GM21360 (cell line): Measurements from ENCODE around the gene HGD.
"Not testable (repeated sequence)": the region's sequence is repeated elsewhere in the genome, so short reads cannot be mapped to it uniquely, and the experiment has no call there.

Source experiments
- ATAC-seq: cut with Tn5 transposase; IDR thresholded peaks from one replicate; pipeline ENCODE4 v1.9.1; 2021; ENCODE audit warnings: mild to moderate bottlenecking, moderate library complexity; ENCODE audit not compliant: unreplicated experiment

HGD gene, protein sequence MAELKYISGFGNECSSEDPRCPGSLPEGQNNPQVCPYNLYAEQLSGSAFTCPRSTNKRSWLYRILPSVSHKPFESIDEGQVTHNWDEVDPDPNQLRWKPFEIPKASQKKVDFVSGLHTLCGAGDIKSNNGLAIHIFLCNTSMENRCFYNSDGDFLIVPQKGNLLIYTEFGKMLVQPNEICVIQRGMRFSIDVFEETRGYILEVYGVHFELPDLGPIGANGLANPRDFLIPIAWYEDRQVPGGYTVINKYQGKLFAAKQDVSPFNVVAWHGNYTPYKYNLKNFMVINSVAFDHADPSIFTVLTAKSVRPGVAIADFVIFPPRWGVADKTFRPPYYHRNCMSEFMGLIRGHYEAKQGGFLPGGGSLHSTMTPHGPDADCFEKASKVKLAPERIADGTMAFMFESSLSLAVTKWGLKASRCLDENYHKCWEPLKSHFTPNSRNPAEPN

DNA sequence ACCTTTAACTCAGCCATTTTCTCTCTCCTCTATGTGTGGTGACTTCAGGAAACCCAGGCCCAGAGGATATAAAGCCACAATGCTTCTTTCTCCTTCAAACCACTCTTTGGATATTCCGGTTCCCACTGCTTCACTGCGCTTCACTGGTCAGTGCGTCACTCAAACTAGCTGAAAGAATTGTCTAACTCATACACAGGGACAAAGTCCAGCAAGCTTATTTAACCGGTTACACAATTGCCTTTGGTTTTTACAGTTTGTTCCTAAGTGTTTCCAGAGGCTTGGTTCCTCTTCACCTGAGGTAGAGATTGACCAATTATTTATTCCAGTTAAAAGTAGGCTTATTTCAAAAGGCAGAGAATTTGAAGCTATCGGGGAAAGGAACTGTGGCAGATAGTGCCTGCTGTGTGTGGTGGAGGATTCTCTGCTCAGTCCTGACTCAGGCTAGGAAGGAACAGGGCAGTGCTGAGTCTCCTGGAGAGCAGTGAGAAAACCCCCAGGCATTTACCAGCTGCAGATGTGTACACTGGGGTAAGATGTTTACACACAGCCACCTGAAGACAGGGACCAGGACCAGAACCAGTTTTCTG is at the start of gene HGD:
Gene HGD (minus strand): TSS at position 145 of the 587 bp plus-strand sequence. CDS start 128 bp downstream, at position 17.
- no peak for ATAC-seq

DNA sequence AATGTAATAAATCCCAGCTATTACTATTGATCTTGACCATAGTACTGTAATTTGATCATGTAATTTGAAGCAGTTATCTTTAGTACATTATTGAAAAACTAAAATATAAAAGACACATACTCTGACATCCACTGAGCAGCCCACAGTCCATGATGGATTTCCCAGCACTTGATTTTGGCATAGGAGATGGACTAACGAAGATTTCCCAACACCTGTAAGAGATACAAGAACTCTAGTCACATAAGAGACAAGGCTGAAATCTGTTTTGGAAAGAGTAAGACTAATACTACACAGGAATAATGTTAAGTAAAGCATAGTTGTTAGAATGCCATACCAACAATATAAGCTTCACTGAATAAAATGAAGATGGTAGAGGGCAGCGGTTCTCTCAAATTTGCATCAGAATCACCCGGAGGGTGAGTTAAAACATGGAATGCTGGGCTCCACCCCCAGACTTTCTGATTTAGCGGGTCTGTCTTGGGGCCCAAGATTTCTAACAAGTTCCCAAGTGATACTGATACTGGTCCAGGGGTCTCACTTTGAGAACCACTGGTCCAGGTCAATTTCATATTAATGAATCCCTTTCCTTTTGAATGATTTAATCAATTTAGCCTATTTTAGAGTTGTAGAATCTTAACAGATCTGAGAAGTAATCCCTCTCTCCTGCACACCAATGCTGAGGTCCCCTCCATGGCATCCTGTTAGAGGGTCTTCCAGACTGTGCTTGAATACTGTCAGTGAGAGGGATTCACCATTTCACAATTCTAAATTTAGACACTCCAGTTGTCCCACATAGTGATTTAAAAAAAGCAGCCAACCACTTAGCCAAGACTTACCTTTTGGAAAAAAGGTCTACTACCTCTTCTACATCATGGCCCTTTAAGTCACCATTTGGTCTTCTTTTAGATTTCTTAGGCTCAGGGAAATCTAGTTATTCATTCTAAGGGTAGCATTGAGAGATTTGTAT is 48.8 kb upstream of the HGD start:
- no peak for ATAC-seq

DNA sequence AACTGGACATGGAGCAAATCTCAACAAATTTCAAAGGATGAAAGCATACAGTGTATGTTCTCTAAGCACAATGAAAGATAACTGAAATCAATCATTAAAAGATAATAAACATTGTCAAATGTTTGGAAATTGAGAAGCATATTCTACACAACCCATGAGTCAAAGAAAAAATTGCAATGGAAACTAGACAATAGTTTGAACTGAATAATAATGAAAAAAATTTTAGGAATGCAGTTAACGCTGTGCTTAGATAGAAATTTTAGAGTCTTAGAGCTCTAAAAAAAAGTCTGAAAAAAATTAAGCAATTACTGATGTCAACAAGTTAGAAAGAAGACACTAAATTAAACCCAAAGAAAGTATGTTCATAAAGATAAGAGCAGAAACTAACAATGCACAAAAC is 44.8 kb upstream of the HGD start:
- ATAC-seq, result no peak

DNA sequence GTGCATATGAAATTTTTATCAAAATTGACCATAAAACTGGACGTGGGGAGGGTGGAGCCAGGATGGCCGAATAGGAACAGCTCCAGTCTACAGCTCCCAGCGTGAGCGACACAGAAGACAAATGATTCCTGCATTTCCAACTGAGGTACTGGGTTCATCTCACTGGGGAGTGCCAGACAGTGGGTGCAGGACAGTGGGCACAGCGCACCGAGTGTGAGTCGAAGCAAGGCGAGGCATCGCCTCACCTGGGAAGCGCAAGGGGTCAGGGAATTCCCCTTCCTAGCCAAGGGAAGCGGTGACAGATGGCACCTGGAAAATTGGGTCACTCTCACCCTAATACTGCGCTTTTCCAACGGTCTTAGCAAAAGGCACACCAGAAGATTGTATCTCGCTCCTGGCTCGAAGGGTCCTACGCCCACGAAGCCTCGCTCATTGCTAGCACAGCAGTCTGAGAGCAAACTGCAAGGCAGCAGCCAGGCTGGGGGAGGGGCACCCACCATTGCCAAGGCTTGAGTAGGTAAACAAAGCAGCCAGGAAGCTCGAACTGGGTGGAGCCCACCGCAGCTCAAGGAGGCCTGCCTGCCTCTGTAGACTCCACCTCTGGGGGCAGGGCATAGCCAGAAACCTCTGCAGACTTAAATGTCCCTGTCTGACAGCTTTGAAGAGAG is 37.3 kb upstream of the HGD start:
- not testable (repeated sequence) for ATAC-seq

DNA sequence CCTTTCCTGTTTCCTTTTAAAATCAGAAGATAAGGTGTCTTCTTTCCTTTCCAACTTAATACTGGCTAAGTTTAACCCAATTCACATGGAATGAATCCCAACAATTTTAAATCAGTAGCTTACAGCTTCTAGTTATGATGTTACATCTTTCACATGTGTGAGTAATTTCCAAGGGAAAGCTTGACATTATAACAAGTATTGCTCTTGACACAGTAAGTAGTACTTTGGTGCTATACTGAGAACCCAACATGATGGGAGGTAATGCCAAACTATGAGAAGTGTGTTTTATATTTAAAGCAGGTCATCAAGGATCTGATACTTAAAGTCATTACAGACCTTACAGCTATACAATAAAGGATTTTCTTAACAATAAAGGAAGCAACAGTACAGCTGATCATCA is 31.2 kb upstream of the HGD start:
- ATAC-seq, result no peak

DNA sequence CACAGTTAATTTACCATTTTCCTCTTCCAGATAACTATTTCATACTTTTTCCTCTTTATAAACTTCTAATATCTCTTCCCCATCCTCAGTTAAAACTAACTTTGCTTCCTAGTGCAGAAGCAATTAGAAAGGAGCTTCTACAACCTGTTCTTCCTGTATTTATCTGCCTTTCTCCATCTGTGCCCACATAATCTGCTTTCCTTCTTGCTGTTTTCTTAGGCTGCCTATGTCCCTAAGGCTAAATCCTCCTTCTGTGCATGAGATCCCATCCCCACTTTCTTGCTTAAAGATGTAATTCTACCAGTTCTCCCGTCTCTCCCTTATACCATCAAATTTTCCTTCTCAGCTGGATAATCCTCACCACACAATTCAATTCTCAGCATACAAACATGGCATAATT is 28.3 kb upstream of the HGD start:
- no peak for ATAC-seq

DNA sequence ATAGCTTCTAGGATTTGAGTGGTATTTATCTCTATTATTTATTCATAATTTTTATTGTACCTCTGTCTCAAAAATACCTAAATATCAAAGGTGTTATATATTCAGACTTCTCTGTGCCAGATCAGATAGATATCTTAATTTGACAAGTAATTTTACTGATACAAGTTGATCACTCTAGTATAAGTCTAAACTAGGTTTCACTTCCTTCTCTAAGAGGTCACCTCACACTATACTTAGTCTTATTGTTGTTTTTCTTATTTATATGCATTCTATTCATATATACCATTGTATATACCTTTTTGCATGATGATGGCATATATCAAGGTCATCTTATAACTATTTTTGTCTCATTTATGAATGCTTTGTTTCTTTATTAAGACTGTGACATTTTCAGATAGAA is 26.4 kb upstream of the HGD start:
- no peak for ATAC-seq

DNA sequence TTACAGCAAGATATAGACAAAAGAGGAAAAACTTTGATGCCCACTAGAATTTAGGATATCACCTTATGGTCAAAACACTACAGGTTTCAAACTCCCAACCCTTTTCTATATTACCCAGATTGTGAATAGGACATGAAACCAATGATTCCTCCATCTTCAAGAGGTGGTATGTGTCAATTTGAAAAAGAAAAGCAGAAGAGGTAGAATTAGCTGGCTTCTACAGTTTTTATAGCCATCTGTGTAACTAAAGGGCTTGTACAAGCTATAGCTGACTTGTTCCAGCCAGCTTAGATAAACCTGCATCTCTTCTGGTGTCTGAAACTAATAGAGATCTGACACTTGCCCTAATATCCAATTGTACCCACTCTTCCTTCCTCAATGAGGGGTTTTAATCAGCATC is 24.9 kb upstream of the HGD start:
- no peak for ATAC-seq

DNA sequence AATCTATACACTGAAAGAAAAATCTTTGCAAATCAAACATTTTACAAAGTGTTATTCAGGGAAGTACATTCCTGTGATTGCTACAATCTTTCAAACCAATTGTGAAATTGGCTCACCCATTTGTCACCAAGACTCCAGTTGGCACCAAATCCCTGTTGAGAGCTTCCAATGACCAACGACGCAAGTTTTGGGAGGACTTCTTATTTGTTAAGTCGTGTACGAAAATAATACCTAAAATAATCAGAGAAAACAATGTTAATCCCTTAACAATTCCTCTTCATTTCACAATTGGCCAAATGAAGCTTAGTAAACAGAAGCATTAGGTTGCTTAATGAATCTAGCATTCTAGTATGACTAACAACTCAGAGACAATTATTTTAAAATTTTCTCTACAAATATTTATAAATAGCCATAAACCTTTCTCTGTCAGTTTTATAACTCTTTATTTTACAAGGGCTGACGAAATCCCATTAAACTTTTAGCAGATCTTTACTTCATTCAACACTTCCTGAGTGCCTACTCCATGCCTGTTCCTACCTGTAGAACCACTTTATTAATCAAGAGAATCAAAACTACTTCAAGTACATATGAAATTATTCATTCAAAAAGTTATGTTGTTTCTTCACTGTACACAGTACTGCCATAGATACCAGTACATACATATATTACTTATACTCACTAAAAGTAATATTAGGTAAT is 24.0 kb upstream of the HGD start:
- ATAC-seq, result no peak

DNA sequence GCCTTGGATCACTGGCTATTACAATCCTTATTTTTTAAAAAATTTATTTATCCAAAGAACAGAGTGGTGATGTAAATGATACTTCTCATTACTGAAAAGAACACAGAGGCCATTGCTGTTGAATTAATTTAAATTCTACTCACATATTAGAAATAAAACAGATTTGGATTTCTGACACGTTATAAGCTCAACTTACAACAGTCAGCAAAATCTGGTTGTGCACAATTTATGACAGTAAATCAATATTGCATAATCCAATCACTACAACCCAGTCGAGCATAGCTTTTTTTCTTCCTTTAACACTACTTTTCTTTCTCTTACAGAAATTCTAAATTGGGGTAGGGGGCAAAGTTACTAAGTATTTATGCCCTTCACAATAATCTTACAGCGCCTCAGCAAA is 17.3 kb upstream of the HGD start:
- ATAC-seq, result no peak

DNA sequence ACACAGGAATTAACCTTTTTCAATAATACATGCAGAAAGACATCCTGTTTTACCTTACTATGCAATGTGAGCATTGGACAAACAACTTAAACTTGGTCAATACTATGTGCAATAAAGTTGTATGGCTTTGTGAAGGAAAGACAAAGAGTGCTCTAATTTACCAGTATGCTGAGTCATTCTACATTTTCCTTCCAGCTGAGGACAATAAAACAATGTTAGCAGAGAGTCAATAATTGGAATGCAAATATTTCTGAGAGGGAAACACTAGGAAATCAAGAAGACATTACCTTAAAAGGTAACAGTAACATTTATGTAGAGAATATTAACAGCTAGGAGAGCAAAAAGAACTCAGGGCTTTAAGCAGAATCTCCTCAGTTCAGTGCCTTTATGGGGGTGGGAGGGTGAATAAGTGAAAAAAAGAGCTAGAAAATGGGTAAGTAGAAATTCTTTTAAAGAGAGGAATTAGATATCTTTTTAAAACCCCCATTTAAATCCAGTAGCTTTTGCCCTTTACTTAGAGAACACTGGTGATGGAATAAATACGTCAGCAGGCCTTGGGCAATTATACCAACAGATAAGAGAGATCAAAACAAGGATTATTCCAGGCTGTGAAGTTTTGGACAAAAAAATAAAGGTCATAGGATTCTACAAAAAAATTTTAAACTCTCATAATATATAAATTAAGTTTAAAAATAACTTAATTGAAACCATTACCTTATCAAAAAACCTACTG is 11.6 kb upstream of the HGD start:
- ATAC-seq, result no peak

DNA sequence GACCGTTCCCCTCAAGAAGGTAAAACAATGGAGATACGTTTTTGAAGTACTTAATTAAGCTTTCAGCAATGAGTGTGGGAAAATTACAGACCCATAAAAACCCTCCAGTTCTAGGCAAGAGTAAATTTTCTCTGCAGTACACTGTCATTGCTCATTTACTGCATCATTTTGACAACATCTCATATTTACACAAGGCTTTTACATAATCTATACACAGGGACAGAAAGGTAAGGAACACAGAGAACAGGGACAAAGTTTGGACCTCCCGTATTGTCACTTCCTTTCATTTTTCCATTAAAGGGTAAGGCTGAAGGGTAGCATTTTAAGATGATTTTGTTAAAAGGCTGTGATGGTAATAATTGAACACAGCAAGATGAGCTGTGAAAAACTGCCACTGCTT is 7.4 kb upstream of the HGD start:
- no peak for ATAC-seq

DNA sequence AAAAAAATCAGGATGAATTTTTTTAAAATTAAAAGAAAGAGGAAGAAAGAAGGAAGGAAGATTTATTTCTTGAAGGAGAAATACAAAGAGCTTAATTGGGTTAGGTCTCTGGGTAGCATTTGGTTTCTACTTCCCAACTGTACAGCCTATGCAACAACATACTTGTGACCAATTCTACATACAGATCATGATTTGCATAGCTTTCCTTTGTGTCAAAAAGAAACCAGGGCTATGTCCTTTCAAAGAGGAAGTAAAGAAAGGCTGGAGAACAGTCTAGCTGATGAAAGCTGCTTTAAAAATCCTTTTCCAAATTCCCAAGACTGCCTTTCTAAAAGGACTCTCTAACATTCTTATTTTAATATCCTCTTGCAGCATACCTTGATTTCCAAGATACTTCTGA is 6.1 kb upstream of the HGD start:
- peak; percentile 99 for ATAC-seq

DNA sequence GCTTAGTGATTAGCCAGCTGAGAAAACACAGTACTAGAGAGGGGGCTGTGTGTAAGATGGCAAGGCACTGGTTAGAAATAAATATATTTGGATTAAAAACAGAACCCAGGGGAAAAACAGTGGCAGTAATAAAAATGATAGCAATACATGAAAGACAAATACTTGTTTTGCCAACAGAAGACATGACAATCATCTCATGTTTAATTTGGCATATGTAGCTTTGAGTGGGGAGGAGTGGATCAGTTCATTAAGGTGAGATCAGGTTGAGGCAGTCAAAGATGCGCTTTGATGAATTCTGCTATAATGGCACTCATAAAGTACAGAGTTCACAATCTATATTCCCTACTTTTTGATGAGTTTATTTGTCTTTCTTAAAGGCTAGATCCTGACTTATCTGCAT is 3.4 kb upstream of the HGD start:
- ATAC-seq, result no peak

DNA sequence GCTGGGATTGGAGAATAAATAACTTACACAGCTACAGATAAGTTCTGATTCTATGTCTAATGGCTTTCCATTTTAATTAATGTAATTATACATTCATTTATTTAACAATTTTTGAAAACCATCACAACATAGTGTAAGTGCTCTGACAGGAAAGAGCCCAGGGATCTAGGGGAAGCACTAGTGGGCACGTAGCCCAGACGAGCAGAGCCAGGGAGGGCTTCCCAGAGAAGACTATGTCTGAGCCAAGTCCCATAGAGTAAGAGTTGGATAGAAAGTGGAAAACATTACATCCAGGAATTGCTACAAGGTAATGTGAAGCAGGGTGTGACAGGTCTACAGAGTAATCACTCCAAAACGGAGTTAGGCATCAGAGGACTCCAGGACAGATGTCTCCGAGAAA is 2.9 kb upstream of the HGD start:
- no peak for ATAC-seq

DNA sequence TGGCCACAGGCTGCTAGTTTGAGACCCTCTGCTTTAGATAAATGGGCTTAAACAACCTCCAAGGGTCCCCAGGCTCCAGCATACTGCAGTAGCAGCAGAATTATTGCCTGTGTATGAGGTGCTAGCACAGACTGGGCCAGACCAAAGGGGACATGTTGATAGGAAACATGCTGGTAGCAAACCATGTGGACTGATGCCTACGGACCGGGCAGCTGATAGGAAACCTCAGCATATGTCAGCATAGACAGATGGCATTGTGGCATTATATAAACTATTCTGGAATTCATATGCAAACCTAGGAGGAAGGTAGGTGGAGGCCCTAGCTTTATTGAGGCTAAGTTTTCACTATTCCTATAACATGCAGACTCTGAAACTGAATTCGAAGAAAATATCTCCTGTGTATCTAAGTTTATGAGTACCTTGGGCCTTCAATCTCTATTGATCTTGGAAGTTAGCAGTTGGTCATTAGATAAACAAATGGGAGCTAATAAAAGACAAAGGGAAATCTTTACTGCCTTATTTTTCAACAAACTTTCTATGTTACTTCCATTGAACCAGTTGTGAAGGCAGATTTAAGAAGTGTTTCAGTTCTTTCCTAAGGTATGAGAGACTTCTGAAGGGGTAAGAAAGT is 1.7 kb upstream of the HGD start:
- ATAC-seq, result no peak

DNA sequence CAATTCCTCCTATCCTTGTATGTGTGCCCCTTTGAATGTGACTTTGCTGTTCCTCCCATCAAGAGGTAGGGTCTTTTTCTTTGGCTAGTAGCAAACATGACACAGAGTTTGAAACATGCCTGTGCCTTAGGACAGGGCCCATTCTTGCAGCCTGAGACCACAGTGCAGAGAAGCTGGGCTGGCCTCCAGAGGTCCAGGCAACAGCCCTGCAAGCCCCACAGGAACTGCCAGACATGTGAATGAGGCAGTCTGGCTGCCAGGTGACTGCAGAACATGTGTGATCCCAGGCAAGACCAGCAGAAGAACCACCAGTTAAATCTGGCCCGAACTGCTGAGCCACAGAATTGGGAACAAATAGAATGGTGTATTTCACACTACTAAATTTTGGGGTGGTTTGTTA is 1.2 kb upstream of the HGD start:
- ATAC-seq, result no peak

DNA sequence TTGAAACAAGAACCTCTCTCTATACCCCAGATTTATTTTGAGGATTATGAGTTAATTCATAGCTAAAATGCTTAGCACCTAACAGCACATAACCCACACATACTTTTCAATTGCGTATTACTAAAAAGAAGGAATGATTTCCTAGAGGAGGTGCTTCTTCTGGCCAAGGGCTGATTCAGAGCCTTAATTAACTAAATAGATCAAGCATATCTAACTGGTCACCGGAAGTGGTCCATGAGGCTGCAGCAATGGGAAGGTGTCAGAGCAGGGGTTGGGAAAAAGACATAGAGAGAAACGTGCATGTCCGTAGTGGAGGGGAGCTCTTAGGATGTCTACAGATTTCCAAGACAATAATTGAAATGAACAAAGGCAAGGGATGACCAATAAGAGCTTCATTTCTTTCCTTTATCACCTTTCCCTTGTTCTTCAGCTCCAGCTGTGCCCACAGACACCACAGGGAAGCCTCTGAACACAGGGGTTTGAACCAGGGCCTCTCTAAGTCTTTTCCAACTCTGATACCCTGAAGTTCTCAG is 467 bp downstream of the HGD start:
- no peak for ATAC-seq

DNA sequence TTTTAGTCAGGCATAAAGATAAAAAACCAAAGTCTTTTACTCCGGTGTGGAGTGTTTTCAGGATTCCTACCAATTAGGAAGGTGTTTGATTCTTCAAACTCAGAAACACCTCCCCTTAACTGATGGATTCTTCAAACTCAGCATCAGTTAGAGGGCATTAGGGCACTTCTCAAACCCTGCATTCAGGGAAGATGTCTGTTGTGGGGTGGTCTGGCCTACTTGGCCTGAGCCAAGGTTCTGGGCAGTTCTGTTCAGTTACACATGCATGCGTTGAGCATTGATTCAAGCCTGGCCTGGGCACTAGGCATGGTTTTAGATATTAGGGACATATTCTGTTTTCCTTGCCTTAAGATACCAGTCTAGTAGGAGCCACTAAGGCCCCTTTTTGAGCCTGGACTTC is 1.0 kb downstream of the HGD start:
- ATAC-seq, result no peak
